DMS 273 (cell line): Measurements from ENCODE around the gene ZNF438.
"Not testable (repeated sequence)": the region's sequence is repeated elsewhere in the genome, so short reads cannot be mapped to it uniquely, and the experiment has no call there.

Source experiments
- DNase-seq: peaks from one replicate; lab custom pipeline; 2025; ENCODE audit not compliant: unreplicated experiment; lab: John Stamatoyannopoulos, UW

Gene ZNF438

DNA sequence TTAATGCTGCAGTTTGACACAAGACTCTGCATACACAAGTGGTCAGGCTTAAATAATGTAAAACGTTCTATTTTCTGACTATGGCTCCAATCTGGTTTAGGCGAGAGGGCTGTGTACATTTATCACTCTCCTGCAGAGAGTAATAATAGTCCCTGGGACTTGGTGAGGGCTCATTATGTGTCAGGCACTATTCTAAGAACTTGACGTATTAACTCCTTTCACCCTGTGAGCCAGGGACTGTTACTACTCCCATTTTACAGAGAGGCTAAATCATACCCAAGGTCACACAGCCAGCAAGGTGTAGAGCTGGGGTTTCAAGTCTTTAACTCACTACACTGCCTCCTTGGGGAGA is 214.9 kb downstream of the ZNF438 start:
- DNase-seq = no peak

DNA sequence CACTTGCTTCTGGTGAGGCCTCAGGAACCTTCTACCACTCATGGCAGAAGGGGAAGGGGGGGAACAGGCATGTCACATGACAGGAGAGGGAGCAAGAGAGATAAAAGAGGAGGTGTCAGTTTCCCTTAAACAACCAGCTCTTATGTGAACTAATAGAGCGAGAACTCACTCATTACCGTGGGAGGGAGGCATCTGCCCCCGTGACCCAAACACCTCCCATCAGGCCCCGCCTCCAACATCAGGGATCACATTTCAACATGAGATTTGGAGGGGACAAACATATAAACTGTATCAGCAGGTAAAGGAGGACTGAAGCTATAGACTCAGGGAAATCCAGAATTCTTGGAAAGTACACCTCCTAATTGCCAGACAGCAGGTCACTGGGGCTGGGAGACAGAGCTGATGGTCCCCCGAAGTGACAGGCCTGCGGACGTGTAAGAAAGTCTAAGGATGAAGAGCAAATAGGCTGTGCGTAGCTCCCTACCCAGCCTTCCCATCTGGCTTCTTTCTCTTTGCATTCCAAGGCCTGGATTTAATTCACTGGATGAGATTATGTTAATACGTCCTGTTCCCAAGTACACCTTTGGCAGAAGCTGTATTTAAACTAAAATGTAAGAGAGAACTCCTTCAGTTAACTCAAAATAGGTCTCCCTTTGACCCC is 215.4 kb downstream of the ZNF438 start:
- peak; percentile 65 for DNase-seq

DNA sequence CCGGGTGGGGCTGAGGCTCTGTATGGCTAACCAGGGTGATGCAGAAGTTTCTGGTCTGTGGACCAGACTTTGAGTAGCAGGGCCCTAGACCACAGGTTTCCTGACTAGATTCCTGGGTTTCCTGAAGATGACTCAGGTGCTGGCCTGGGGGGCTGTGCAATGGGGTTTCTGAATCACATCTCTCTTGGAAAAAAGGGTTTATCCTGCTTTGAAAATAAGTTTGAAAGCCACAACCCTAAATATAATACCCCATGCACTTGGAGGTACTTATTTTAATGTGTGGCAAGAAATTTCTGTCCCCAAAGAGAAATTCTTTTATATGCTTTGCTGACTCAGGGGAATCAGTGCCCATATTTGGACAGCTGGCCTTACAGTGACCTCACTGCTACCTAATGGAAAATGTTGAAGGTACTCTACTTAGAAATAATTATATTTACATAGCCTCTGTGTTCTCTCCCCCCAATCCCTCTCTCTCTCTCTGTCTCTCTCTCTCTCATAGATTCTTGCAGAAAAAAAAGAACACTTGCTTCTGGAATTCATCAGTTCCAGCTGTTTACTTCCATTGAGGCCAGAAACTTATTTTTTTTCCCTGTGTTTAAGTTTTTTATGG is 217.7 kb downstream of the ZNF438 start:
- peak; percentile 18 for DNase-seq

DNA sequence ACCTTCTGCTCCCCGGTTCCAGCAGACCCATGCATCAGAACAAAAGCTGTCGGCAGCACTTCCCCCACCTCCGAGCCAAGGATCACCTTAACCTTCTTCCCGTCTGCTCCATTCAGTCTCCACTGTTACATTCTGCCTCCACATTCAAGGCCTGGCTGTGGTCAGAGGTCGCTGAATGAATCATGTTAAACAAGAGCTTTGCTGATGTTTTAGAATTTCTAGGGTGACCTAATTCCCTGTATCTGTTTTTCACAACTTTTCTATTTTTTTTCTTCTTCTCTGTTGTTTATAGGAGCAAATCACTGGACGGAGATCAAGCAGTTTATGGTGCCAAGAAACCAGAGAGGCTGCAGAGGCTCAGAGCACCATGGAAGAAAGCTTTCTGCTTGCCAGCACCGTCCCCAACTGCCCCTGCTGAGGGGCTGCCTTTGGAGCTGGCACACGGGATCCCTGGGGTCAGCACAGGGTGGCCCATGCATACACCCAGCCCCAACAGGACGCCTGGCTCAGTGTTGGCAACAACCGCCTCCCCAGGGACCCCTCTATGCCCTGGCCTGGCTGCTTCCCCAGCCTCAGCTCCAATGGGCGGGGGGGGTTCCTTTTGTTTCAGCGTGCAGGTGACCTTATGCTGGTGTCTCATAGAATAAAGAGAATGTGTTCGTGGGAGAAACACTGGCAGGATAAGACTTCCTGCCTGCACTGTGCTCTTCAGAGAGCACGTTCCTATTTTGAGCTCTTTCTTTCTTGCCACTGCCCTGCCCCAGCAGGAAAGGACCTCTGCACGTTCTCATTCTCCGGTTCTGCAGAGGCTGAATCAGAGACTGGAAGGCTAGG is 219.4 kb downstream of the ZNF438 start:
- no peak for DNase-seq

DNA sequence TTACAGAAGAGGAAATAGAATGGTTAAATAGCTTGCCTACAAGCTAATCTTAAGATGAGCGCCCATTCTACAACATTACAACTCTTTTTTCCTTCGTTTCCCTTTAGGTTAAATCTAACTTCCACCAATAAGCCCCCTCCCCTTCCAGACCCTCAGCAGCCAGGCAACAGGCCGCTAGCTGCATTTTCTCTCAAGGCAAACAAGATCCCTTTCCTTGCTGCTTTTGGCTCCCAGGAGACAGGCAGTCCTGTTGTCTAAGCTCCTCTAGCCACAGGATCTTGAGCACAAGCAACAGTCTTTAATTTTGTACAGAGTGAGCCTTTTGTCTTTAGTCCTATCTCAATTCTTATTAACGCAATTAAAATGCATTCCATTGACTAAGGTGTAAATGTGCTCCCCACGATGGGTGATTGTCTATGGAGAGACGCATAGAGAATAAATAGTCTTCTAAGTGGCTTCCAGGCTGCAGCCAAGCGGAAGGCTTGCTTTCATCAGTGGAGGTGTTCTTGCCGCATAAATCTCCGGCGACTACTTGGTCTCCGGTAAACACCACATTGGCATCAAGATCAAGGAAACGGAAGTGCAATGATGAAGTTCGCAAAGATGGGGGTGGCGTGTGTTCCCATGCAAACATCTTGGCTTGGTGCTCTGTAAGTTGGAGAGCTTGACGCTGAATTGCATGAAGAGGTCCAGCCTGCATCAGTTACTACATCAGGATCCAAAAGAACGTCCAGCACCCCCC is 220.2 kb downstream of the ZNF438 start:
- DNase-seq = no peak

DNA sequence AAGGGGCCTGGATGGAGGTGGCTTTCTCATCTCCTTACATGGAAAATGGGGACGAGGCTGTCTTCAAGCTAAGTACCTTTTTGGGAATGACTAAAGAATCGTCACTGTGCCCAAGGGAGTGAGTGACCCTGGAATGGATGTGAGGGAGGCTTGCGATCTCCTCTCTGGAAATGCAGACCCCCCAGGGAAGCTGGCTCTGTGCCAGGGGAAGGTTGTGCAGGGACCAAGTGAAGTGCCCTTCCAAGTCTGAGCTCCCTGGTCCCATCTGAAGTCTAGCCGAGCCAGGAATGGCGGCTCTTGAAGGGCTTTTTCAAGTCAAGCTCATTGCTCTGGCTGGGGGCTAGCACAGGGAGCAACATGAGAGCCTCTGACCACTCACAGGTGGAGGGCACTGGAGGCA is 221.2 kb downstream of the ZNF438 start:
- no peak for DNase-seq

DNA sequence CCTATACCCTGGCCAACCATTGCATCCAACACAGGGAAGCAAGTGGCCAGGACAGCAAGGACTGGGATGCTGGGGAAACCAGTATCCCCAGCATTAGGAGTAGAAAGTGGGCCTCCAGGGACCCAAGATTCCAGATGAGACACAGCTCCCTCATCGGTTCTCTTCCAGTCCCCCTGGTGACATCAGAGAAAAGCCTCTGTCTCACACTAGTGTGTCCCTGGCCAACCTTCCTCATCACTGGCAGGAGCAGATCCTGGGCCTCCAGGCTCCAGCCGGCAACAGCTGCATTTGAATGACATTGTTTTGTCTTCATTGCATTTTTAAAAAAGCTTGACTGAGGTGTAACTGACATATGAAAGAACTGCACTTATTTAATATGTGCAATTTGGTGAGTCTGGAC is 224.8 kb downstream of the ZNF438 start:
- no peak for DNase-seq

DNA sequence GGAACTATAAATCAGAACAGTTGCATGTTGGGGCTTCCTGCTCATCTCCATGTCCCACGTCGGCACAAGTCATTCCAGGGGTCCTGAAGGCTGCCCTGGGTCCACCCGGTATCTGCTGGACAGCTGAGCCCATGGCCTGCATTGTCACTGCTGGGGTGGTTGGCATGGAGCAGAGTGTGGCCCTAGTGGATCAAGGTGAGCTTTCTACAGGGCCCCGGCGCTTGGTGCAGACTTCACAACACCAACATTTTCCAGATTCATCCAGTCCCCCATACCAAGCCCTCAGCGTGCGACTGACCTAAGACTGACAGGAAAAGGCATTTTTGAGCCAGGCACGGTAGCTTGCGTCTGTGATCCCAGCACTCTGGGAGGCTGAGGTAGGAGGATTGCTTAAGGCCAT is 226.6 kb downstream of the ZNF438 start:
- no peak for DNase-seq

DNA sequence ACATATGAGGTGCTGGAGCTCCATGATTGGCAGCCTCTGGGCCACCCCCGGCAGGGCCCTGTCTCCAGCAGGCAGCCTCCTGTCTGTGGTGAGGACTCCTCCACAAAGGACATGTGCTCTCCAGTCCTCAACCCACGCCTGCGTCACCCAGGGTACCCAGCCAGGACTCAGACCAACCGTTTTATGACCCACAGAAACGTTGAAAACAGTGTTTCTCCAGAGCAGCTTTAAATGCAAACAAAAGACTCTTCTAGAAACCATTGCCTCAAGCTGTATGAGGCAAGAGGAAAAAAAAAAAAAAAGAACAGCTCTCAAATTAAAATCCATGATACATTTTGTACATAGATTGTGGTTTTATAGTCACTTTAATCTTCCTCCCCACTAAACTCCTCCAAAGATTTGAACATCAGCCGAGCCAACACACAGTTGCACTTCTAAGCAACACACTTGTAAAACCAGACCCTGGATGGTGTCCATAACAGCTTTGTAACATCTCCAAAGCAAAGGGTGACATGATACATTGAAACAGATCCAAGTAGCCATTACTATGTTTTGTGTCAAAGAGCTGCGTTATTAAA is 227.1 kb downstream of the ZNF438 start:
- no peak for DNase-seq

DNA sequence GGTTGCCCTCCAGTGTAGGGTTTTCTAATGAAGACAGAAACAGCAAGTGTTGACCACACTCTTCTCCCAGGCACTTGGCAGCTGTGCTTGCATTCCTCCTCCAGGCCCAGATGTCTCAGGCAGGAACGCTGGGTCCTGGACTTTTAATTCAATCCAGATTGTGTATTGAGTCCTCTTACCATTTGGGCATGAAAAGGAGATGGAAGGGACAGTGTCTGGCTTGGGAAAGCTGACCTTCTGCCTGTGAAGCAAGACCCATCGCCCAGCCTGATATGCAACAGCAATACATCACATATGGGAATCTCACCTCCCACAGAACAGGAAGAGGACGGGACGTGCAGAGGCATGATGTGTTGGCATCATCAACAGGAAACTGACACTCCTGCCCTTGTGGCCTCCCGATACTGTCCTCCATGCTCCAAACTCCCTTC is 227.8 kb downstream of the ZNF438 start:
- peak; percentile 19 for DNase-seq

DNA sequence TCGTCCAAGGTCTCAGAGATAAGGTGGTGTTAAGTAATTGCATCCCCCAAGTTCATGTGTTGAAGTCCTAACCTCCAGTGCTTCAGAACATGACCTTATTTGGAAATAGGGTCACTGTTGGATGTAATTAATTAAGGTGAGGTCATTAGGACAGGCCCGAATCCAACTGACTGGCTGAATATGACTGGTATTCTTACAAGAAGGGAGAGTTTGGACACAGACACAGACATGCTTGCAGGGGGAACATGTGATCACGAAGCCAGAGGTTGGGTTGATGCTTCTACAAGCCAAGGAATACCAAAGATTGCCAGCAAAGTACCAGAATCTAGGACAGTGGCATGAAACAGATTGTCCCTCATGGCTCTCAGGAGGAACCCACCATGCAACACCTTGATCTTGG is 228.6 kb downstream of the ZNF438 start:
- DNase-seq = no peak

DNA sequence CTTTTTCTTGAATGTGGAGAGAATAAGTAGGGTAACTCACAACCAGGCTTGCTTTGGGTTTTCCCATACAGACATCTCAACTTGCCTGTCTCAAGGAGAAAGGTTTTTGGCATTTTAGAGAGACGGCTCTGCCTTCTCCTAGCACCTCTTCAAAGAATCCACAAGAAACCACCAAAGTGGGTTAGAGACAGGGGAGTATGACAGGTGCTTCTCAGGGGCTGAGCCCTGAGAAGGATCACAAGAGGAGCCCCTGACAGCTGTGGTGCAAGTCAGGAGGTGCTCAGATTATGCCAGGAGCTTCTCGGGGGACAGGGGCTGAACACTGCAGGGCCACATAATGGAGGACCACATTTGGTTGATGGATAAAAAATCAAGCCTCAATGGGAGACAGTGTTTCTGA is 231.3 kb downstream of the ZNF438 start:
- DNase-seq = no peak

DNA sequence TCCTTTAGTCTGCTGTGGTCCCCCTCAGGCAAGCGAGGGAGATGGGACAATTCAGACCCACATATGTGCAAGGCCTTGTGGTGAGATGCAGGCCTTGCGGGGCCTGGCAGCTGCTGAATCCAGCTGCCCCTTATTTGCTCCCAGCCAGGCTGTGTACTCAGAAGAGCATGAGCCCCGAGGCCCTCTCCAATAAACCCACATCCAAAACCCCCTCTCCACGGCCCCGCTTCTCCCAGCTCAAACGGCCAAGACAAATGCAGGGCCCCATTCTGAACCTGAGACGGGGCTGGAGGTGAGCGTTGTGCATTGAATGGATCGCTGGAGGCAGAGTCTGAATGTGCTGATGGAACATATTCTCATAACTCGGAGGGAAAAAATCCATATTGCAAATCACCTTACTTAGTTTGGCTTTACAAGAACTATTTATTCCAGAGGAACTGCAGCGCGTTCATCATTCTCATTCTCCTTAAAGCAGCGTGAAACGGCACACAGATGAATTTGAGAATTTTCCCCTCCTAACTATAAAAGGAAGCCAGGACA is 232.9 kb downstream of the ZNF438 start:
- peak; percentile 7 for DNase-seq

DNA sequence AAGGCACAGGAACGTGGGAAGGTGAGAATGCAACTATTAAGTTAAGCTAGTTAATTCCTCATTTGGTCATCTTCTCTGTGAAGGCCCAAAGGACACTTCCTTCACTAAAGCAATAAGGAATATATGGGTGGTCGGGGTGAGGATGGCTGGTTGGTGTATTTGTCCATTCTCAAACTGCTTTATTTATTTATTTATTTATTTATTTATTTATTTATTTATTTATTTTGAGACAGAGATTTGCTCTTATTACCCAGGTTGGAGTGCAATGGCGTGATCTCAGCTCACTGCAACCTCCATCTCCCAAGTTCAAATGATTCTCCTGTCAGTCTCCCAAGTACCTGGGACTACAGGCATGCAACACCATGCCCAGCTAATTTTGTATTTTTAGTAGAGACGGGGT is 236.6 kb downstream of the ZNF438 start:
- not testable (repeated sequence) for DNase-seq
